GM18858 (cell line): ENCODE results near the gene IFI30.

Source experiments
- ATAC-seq: cut with Tn5 transposase; IDR thresholded peaks from one replicate; pipeline ENCODE4 v1.9.1; 2021; ENCODE audit not compliant: unreplicated experiment

The IFI30 gene

DNA sequence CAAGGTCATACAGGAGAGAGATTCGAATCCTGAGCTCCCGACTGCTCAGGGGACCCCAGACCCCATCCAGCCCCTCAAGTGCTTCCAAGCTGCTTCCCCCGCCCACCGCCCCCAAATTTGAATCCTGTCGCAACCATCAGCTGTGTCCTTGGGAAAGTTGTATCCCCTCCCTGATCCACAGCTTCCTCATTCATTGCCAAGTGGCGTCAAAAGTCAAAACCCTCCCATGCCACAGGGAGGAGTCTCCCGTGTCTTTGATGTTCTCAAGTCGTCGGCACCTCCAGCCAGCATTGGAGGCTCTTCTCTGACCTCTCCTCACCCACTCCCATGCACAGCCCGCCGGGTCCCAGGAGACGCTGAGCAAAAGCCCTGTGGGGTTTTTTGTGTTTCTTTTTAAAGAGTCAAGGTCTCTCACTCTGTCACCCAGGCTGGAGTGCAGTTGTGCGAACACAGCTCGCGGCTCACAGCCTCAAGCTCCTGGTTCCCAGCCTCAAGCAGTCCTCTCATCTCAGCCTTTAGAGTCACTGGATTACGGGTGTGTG is 2.8 kb upstream of the IFI30 start:
- no peak for ATAC-seq

DNA sequence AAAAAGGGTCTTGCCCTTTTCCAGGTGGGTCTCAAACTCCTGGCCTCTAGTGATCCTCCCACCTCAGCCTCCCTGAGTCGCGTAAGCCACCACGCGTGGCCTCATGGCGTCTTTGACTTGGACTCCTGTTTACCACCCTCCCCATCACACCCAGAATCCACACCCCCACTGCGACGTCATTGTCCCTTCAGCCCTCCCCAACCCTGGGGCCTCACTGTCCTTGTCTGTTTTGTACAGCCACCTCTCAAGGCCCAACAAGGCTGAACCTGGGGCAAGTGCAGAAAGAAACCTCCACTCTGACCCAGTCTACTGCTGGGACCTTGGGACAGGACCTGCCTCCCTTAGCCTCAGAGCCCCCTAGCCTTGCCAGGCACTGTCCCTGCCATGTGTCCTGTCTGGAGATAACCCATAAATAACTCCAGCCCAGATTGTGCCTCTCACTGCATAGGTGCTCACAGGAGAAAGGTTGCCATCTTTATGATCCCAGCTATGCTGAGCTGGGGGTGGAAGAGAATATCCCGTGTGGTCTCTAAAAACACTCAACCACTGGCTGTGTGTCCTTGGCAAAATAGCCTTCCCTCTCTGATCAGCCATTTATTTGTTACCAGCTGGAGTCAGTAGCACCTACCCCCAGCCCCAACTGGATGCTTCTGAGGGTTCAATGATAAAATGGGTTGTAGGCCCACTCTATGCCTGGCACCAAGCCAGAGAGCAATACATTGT is 1.8 kb upstream of the IFI30 start:
- no peak for ATAC-seq

DNA sequence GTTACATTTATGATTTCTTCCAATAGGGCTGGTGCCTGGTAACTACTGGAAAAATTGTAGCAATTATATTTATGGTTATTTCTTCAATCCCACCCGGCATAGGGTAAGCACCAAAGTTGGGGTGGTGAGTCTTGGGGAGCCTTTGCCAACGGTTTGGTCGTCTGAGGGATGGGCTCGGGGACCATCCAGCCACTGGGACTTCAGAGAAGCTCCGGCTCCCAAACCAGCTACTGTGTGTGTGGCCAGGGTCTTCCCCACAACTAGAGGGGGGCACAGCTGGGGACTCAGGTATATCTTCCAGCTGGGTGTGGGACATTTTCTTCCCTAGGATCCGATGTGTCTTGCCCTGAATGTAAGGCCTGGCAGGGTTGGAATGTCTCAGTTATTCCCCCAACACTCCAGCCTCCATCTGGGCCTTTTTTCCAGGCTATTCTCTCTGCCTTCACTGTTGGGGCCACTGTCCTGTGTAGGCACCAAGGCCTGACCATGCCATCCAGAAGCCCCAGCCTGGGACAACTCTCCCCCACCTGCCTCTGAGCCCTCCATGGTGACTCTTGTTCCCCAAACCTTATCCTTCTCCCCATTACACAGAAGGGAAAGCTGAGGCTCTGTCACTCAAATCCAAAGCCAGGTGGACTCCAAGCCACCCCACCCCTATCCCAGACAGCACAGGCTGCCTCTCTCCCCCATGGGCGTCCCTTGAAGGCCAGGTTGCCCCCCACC is 1.1 kb upstream of the IFI30 start:
- no peak for ATAC-seq

DNA sequence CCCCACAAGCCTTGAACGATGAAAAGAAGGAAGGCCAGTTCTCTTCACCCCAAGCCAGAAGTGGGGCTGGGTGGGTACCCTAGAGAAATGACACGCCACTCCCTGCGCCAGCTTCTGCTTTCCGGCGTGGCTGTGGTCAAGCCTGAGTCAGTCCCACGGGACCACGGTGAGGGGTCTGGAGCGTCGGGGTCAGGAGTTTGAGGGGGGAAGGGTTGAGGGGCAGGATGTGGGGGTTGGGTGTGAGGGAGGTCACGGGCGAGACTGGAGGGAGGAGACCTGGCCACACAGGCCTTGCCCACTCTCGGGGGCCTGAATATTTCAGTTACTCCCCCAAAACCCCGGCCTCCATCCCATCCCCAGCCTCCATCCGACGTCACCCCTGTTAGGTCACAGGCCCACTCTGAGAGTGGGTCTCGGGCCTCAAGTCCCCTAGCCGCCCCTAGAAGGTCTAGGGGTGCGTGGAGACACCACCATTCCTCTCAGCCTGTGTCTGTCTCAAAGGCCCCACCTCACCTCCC is 500 bp upstream of the IFI30 start:
- no peak for ATAC-seq

DNA sequence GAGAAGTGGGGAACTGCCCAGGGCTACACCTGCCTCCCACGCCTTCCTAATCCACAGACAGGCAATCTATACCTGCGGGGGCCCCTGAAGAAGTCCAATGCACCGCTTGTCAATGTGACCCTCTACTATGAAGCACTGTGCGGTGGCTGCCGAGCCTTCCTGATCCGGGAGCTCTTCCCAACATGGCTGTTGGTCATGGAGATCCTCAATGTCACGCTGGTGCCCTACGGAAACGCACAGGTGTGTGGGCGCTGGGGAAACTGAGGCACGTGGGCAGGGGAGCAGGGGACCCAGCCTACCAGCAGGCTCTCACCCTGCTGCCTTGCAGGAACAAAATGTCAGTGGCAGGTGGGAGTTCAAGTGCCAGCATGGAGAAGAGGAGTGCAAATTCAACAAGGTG is 1.4 kb downstream of the IFI30 start:
- ATAC-seq = no peak

DNA sequence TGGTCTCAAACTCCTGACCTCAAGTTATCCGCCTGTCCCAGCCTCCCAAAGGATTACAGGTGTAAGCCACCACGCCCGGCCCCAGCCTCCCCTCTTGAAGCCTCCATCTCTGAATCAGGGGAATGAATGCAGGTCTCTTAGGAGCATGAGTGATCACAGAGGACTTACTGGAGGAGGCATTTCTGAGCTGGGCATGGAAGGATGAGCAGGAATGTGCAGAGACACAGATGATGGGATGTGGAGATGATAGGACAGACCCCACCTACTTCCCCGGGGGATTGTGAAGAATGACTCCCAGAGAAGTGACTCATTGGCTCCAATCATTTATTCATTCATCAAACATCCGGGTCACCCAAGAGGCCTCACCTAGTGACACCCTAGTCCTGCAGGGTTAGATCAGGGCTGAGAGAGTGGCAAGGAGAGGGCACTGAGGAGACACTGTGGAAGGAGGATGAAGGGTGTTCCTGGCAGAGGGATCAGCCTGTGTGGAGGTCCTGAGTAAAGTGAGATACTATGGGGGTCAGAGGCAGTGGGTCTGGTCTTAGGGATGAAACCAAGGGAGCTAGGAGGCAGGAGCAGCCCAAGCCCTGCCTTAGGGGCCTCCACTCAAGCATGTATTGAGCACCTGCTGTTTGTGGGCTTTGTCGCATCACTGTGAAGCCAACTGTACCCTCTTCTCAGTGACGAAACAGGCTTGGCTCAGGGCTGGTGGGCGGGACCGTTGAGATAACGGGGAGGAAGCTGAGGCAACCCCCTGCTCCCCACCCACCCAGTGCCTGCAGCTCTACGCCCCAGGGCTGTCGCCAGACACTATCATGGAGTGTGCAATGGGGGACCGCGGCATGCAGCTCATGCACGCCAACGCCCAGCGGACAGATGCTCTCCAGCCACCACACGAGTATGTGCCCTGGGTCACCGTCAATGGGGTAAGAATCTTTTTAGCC is 3.0 kb downstream of the IFI30 start:
- no peak for ATAC-seq

DNA sequence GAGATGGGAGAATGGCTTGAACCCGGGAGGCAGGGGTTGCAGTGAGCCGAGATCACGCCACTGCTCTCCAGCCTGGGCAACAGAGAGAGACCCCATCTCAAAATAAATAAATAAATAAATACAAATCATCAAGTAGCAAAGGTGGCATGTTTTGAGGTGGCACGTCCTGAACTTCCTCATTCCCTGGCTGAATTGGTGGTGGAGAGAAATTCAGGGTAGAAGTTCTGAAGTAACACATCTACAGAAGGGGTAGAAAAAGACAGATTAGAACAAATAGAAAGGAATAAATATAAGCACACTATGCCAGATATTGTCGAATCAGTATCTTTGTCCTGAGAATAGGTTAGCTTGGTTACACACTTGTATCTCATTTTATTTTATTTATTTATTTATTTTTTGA is 6.3 kb downstream of the IFI30 start:
- ATAC-seq = no peak

DNA sequence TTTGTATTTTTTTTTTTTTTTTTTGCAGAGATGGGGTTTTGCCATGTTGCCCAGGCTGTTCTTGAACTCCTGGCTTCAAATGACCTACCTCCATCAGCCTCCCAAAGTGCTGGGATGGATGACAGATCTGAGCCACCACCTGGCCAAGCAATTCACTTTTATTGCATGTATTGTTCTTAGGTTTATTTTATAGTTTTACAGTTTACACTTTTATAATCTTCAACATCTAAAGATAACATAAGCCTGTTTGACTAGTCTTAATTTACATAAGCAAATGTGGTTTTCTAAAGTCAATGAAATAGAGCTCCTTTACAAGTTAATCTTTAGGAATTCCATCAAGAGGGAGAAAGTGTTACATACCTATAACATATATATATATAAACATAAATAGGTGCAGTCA is 9.9 kb downstream of the IFI30 start:
- ATAC-seq = no peak

DNA sequence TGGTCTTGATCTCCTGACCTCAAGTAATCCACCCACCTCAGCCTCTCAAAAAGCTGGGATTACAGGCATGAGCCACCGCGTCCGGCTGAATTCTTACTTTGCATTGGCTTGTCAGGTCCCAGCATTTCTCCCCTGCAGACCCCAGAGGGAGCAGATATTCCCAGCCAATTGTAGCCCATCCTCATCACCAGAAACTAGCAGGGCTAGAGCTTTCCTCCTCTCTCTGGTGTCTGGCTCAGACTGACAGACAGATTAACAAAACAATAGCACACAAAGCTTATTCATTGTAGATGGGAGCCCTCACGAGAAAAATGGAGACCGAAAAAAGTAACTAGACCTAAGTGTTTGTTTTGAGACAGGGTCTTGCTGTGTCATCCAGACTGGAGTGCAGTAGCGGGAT is 11.9 kb downstream of the IFI30 start:
- no peak for ATAC-seq

DNA sequence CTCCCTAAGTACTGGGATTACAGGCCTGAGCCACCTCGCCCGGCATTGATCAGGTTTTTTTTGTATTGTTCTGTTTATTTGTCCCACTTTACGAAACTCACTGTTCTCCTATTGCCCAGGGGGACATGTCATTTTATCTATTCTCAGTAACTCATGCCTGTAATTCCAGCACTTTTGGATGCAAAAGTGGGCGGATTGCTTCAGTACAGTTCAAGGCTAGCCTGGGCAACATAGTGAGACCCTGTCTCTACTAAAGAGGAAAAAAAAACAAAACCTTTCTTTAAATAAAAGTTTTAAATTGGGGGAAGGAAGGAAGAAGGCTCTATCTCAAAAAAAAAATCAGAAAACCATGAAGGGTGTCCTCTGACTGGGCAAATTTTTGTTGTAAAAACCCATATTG is 16.7 kb downstream of the IFI30 start:
- ATAC-seq = no peak

DNA sequence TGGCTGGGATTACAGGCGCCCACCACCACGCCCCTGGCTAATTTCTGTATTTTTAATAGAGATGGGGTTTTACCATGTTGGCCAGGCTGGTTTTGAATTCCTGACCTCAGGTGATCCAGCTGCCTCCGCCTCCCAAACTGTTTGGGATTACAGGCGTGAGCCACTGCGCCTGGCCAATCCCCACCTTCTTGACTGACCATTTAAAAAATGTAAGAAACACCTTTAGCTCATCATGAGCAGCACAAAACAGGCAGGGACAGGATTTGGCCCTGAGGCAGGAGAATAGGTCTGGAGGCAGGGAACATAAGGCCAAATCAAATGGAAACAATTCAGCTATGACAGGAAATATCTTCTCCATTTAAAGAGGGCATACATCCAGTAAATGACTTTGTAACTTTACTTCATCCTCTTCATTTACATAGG is 18.0 kb downstream of the IFI30 start:
- no peak for ATAC-seq

DNA sequence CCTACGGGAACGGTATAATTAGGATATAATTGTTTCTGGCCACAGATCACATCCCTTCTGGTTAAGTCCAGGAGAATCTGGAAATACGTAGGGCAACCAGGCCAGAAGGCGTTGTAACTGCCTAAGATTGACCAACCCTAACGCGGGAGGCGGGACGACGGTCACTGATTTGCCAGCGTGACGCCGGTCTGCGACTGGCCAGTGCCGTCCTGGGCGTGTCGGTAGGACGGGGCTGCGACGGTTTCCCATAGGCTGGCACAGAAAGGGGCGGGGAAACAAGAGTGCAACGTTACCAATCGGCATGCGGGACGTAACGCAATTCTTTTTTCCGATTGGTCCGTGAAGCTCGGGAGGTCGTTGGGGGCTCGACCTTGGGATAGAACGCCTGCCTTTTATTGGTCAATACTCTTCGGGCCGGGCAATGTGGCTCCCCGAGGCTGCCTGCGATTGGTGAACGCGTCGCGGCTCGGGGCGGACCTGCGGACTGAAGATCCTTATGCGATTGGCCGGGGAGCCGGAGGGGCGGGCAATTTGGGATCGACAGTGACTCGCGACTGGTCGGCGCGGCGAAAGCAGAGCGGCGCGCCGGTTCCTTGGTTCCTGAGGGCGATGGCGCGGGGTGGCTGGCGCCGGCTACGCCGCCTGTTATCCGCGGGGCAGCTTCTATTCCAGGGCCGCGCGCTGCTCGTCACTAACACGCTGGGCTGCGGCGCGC is 19.2 kb downstream of the IFI30 start, which contains the start of gene MPV17L2:
Gene MPV17L2 (plus strand): TSS at position 546 of the 715 bp plus-strand sequence. CDS start 64 bp downstream, at position 610.
- peak; percentile 68 for ATAC-seq

DNA sequence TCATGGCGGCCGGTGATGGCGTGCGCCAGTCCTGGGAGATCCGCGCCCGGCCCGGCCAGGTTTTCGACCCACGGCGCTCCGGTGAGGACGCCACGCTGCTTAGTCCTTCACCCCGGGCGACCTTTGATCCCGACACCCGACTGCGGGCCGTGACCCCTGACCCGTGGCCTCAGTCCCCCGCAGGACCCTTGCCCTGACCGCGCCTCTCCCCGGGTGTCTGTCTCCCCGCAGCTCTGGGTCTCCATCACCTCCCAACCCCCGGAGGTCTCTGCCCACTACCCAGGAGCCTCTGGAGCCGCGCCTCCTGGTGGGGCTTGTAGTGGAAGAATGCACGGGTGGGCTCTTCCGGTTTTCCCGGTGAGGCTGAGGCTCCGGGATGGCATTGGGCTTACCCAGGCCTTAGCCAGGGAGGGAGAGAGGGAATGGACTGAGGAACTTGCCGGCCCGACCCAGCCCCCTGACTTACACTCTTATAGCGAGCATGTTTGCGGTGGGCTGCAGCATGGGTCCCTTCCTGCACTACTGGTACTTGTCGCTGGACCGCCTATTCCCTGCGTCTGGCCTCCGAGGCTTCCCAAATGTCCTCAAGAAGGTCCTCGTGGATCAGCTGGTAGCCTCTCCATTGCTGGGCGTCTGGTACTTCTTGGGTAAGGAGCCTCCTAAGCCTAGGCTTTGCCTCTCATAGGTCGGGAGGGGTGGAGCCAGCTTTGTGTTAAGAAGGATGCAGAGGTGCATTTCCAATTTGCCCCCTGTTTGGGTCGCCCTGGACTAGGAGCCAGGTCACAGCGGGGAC is 20.0 kb downstream of the IFI30 start:
- no peak for ATAC-seq

DNA sequence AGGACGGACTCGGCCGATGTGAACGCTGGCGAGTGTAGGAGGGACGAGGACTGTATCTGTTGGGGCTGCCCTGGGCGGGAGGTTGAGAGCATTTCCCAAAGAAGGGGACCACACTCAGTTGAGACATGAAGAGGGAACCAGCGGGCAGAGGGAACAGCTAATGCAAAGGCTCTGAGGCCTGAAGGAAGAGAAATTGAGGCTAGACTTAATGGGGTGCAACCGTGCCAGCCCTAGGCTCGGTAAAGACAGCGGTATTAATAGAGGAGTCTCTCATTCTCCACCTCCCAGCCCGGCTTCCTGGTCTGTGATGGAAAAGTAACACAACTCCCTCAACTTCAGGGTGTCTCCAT is 20.5 kb downstream of the IFI30 start:
- ATAC-seq = no peak

DNA sequence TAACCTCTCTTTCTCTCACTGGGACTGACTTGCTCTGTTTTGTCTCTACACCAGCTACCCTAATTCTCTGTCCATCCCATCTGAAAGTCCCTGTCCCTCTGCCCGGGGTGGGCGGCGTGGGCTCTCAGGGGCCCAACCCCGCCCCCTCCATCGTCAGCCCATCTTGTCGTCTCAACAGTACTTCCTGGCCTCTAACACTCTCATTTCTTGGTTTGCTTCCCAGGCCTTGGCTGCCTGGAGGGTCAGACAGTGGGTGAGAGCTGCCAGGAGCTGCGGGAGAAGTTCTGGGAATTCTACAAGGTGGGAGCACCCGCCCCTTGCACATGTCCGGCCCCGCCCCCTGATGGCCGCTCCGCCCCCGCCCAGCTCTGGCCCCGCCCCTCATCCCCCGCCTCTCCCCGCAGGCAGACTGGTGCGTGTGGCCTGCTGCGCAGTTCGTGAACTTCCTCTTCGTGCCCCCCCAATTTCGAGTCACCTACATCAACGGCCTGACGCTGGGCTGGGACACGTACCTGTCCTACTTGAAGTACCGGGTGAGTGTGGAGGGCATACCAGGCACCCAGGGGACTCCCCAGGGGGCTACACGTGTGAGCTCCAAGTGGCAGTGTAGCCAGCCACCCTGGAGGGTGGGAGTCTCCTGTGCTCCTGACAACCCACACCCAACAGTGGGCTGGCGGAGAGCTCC is 21.1 kb downstream of the IFI30 start:
- ATAC-seq = no peak

DNA sequence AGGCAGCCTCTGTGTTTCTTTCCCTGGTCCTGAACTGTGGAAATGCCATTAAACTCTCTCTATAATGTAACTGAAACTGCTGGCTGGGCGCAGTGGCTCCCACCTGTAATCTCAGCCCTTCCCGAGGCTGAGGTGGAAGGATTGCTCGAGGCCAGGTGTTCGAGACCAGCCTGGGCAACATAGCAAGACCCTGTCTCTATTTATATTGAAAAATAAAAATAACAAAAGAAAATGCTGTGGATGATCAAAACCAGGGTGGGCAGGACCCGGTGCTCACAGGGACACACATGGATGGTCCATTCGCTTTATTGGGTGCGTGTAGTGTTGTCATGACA is 22.9 kb downstream of the IFI30 start:
- no peak for ATAC-seq

DNA sequence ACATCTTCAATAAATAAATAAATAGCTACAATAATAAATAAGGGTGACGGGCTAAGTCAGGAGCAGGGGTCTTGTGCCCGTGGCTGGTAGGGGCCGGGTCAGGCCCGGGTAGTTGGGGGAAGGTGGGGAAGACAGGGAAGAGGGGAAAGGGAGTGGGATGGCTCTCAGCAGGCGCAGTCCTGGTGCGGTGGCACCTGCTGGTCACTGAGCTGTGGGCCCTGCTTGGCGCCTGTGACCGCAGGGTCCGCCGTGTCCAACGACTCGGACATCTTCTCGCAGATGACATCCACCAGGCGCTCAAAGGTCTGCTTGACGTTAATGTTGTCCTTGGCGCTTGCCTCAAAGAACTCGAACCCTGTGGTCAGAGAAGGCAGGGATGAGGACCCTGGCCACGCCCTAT is 23.7 kb downstream of the IFI30 start:
- ATAC-seq = no peak

DNA sequence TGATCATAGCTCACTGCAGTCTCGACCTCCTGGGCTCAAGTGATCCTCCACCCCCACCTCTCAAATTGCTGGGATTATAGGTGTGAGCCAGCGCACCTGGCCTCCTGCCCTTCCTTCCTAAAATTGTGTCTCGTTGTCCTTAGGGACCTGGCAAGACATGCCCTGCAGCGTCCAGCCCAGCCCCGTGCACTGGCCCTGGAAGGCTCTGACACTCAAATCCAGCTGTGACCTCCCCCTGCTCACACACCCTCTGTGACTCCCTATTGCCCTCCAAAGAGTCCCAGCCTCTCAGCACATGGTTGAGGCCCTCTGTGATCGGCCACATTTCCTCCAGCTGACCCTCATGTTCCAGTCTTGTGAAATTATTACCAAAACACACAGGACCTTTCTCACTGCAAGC is 24.3 kb downstream of the IFI30 start:
- ATAC-seq = no peak

DNA sequence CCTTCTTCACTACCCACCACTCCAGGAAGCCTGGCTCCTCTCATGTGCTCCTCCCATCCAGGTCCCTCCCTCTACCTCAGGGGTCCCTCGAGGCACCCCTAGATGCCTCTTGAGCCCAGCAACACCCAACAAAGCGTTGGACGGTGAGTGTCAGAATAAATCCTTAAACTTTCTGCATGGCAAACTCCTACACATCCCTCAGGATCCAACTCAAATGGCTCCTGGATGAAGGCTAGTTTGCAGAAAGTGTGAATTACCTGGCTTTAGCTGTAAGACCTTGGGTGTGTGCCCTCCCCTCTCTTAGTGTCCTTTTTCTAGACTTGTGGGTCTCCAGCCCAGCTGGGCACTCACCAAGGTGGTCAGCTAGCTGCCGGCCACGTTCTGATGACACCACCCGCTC is 24.8 kb downstream of the IFI30 start:
- ATAC-seq = no peak
